Measurements from ENCODE around the gene SLC20A1. TPM values are rescaled to one million over a fixed set of nuclear protein-coding genes. Genes with fewer than 3 reads are reported as not detected.

SLC20A1 gene
- total RNA-seq, 1 experiment from 2014 or later: 123 TPM

DNA sequence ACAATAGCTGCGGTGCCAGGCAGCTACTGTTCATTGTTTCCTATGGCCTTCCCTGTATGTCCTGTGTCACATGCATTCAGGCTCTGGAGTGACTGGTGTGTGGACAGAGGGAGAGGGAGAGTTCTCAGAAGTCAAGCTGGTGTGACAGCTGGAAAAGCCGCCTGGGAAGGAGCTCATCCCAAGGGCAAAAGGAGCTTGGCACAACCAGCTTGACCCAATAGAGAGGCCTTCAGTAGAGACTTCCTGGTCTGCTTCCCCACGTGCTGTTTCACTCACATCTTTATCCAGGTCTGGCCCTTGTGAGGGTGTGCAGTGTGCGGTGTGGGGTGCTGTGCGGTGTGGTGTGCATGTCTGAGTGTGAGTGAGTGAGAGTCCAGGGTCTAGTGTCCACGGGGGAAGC lies 64.0 kb downstream of the SLC20A1 start:
- WGBS (ENCODE audit: extremely low coverage, insufficient read length, low lambda C conversion rate): no CpG with 5 or more reads among the region's 6 CpGs
- H3K79me2 ChIP-seq (ENCODE audit: insufficient read depth, low read length): no peaks in the 10 kb centered on the region; the same call in 1 of the 2 replicates
- DNase-seq: no peak

More for the DNA sequence above, 64.0 kb downstream of the SLC20A1 start:
- Histone ChIP-seq H3K18ac (ENCODE audit: insufficient read length, low read depth, low read length) (no peak overlapping the region), H3K23me2 (ENCODE audit: insufficient read length, low read depth, low read length, poor library complexity, severe bottlenecking) (no peaks in the 10 kb centered on the region), H2BK5ac (ENCODE audit: insufficient read length, low read length) (no peak overlapping the region), H2AK5ac (ENCODE audit: insufficient read length, low read length) (no peak overlapping the region), H3K79me1 (ENCODE audit: insufficient read depth, low read depth, low read length, poor library complexity, severe bottlenecking) (no peaks in the 10 kb centered on the region), H3K14ac (ENCODE audit: insufficient read depth, low read length) (no peak overlapping the region), H3K4me1 (ENCODE audit: insufficient read depth, low read length) (no peaks in the 10 kb centered on the region), H2BK20ac (ENCODE audit: low read depth, low read length, poor library complexity, severe bottlenecking) (no peak overlapping the region), H4K91ac (ENCODE audit: insufficient read length, low read depth, low read length) (no peak overlapping the region), H3K9me3 (ENCODE audit: control insufficient read depth, low read depth, low read length) (no peaks in the 10 kb centered on the region), H3K56ac (ENCODE audit: insufficient read length, low read depth, low read length) (no peak overlapping the region), H2BK120ac (ENCODE audit: low read depth, low read length, poor library complexity, severe bottlenecking) (no peak overlapping the region), H3K23ac (ENCODE audit: insufficient read length, low read depth, low read length) (no peak overlapping the region), H3K4me2 (ENCODE audit: insufficient read depth, insufficient read length, low read length) (no peak overlapping the region), H3T11ph (ENCODE audit: low read length) (no peak overlapping the region), H4K8ac (replicated peaks; ENCODE audit: insufficient read length, low read depth, low read length) (no peak overlapping the region), H2BK15ac (ENCODE audit: low read depth, low read length) (no peak overlapping the region), H3K27ac (ENCODE audit: insufficient read length, low read depth, low read length) (no peak overlapping the region), H3K4ac (ENCODE audit: low read depth, low read length) (no peak overlapping the region), H4K20me1 (ENCODE audit: control insufficient read depth, insufficient read depth, insufficient read length) (no peaks in the 10 kb centered on the region), H2AFZ (ENCODE audit: low read length) (no peak overlapping the region), H3K9ac (ENCODE audit: extremely low read depth, insufficient read length, low read length) (no peak overlapping the region), H3K27me3 (ENCODE audit: insufficient read depth, low read length) (no peaks in the 10 kb centered on the region), H4K5ac (ENCODE audit: insufficient read length, low read depth, low read length) (no peak overlapping the region), H2BK12ac (ENCODE audit: insufficient read length, low read depth, low read length) (no peak overlapping the region)
- Mint-ChIP-seq H3K4me1 (no peaks in the 10 kb centered on the region), H3K36me3 (ENCODE audit: insufficient read depth in 1 of 3, low read depth in 3 of 3) (no peaks in the 10 kb centered on the region), H3K27me3 (ENCODE audit: low read depth) (peaks cover 12% of the 10 kb centered on the region), H3K4me3 (no peak overlapping the region), H3K9me3 (no peaks in the 10 kb centered on the region; a peak in 1 of 5 replicates), H3K27ac (no peak overlapping the region; a peak in 1 of 7 replicates)
- TF ChIP-seq, protein P1, sequence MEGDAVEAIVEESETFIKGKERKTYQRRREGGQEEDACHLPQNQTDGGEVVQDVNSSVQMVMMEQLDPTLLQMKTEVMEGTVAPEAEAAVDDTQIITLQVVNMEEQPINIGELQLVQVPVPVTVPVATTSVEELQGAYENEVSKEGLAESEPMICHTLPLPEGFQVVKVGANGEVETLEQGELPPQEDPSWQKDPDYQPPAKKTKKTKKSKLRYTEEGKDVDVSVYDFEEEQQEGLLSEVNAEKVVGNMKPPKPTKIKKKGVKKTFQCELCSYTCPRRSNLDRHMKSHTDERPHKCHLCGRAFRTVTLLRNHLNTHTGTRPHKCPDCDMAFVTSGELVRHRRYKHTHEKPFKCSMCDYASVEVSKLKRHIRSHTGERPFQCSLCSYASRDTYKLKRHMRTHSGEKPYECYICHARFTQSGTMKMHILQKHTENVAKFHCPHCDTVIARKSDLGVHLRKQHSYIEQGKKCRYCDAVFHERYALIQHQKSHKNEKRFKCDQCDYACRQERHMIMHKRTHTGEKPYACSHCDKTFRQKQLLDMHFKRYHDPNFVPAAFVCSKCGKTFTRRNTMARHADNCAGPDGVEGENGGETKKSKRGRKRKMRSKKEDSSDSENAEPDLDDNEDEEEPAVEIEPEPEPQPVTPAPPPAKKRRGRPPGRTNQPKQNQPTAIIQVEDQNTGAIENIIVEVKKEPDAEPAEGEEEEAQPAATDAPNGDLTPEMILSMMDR (conservative IDR thresholded peaks at IDR 0.05): no peak

All from H9 (cell line).